ENCODE measurements around the gene FKBP9.

FKBP9 gene

DNA sequence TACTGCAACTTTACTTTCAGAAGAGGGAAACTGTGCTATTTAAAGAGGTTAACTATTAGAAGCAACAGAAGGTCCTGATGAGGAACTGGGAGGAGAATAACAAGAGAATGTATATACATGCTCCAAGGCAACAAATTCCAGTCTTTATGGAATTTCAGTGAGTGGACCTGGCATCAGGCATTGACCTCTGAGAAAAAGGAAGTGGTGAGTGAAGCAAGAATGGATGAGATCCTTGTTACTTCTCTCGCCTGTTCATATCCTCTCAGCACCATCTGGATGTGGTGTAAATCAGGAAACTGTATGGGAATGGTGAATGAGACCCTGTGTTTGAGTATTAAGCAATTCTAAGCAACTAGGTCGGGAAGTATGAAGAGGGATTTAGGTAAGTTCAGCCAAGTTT is 35.3 kb upstream of the FKBP9 start:
- ATAC-seq (ENCODE audit: low read depth): no peak

DNA sequence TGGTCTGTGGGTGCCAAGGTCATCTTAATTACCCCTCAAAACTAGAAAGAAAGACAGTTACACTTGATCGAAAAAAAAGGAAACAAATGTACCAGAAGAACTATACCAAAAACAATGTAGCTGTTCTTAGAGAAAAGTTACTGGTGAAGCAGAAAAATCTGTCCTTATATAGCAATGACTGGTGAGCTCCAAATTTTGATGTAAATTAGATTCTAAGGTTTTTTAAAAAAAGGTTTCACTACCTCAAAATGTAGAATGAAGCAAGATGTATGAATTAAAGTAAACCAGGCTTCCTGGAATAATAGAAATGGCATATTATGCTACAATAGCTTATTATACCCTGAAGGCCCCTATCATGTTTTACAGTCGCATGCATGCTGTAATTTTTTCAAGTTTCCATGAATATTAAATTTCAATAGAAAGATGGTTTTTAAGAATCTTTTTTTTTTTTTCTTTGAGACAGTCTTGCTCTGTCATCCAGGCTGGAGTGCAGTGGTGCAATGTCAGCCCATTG is 28.4 kb upstream of the FKBP9 start:
- H3K4me3 ChIP-seq (ENCODE audit: severe bottlenecking): no peak overlapping the region
- no peaks in the 10 kb centered on the region for H3K4me1 ChIP-seq (ENCODE audit: insufficient read depth, poor library complexity, severe bottlenecking)
- no peaks in the 10 kb centered on the region for H3K9me3 ChIP-seq (ENCODE audit: severe bottlenecking)
- ATAC-seq (ENCODE audit: low read depth) (no peak), DNase-seq (ENCODE audit: low spot score) (no peak)
- no peak overlapping the region for H3K27ac ChIP-seq (ENCODE audit: poor library complexity, severe bottlenecking)
- peaks cover 50% of the 10 kb centered on the region for H3K36me3 ChIP-seq (ENCODE audit: low read depth)
- no peaks in the 10 kb centered on the region for H3K27me3 ChIP-seq (ENCODE audit: insufficient read depth, poor library complexity, severe bottlenecking)
- TF ChIP-seq, protein P1, sequence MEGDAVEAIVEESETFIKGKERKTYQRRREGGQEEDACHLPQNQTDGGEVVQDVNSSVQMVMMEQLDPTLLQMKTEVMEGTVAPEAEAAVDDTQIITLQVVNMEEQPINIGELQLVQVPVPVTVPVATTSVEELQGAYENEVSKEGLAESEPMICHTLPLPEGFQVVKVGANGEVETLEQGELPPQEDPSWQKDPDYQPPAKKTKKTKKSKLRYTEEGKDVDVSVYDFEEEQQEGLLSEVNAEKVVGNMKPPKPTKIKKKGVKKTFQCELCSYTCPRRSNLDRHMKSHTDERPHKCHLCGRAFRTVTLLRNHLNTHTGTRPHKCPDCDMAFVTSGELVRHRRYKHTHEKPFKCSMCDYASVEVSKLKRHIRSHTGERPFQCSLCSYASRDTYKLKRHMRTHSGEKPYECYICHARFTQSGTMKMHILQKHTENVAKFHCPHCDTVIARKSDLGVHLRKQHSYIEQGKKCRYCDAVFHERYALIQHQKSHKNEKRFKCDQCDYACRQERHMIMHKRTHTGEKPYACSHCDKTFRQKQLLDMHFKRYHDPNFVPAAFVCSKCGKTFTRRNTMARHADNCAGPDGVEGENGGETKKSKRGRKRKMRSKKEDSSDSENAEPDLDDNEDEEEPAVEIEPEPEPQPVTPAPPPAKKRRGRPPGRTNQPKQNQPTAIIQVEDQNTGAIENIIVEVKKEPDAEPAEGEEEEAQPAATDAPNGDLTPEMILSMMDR (IDR thresholded peaks at IDR 0.05; ENCODE audit: poor library complexity, severe bottlenecking): no peak

More for the DNA sequence above, 35.3 kb upstream of the FKBP9 start:
- H3K4me3 ChIP-seq (ENCODE audit: severe bottlenecking): no peak overlapping the region
- no peaks in the 10 kb centered on the region for H3K9me3 ChIP-seq (ENCODE audit: severe bottlenecking)
- H3K27ac ChIP-seq (ENCODE audit: poor library complexity, severe bottlenecking): no peak overlapping the region
- no peak for DNase-seq (ENCODE audit: low spot score)
- H3K36me3 ChIP-seq (ENCODE audit: low read depth): peaks cover 65% of the 10 kb centered on the region
- H3K4me1 ChIP-seq (ENCODE audit: insufficient read depth, poor library complexity, severe bottlenecking): no peaks in the 10 kb centered on the region
- TF ChIP-seq, protein P1 (IDR thresholded peaks at IDR 0.05; ENCODE audit: poor library complexity, severe bottlenecking): no peak
- no peaks in the 10 kb centered on the region for H3K27me3 ChIP-seq (ENCODE audit: insufficient read depth, poor library complexity, severe bottlenecking)

DNA sequence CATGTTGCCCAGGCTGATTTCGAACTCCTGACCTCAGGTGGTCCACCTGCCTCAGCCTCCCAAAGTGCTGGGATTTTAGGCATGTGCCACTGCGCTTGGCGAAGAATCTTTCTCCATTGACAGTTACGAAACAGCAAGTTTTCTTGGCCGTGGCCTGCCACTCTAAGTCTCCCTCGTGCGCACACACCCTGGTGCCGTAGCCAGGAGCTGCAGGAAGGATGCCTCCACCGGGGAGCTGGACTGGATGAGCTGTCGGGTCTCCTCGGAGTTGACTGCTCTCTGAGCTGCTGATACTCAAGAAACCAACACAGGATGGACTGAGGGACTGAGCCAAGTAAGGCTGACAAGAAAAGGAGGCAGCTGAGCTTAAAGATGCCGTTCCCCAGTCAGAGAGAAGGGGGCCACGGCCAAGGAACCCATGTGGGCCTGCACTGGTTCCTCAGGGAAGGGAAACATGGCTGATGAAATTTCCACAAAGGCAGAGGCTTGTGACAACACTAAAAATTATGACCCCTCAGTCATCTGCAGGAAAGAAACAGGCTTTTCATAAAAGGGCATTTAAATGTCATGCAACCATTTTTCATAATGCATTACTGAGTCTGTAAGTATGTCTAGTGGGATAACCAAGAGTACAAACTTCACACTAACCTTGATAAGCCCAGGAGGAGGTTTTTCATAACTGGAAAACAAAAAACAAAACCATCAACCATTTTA is 27.7 kb upstream of the FKBP9 start:
- Histone ChIP-seq H3K4me3 (ENCODE audit: severe bottlenecking) (no peak overlapping the region), H3K9me3 (ENCODE audit: severe bottlenecking) (no peaks in the 10 kb centered on the region), H3K27me3 (ENCODE audit: insufficient read depth, poor library complexity, severe bottlenecking) (no peaks in the 10 kb centered on the region), H3K27ac (ENCODE audit: poor library complexity, severe bottlenecking) (no peak overlapping the region), H3K36me3 (ENCODE audit: low read depth) (peaks cover 48% of the 10 kb centered on the region), H3K4me1 (ENCODE audit: insufficient read depth, poor library complexity, severe bottlenecking) (no peaks in the 10 kb centered on the region)
- DNase-seq (ENCODE audit: low spot score) (no peak), ATAC-seq (ENCODE audit: low read depth) (no peak)
- TF ChIP-seq, protein P1 (IDR thresholded peaks at IDR 0.05; ENCODE audit: poor library complexity, severe bottlenecking): no peak

DNA sequence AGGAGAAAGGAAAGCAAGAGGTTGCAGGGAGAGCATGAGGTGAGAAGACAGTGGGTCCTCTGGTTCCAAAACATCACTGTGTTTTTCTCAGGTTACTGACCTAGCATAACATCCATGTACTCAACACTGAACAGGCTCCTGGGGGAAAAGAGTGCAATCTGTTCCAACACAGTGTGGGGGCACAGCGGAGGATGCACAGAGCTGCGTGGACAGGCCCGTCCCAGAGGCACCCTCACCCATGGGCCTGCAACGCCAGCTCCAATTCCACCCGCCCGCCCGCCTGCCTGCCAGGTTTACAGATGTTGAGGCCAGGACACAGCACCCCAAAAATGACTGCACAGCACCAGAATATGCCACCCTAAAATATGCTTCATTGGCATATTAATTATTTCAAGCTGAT is 26.9 kb upstream of the FKBP9 start:
- no peaks in the 10 kb centered on the region for H3K4me1 ChIP-seq (ENCODE audit: insufficient read depth, poor library complexity, severe bottlenecking)
- ATAC-seq (ENCODE audit: low read depth): no peak
- H3K27ac ChIP-seq (ENCODE audit: poor library complexity, severe bottlenecking): no peak overlapping the region
- no peaks in the 10 kb centered on the region for H3K9me3 ChIP-seq (ENCODE audit: severe bottlenecking)
- no peak overlapping the region for H3K4me3 ChIP-seq (ENCODE audit: severe bottlenecking)
- TF ChIP-seq, protein P1 (IDR thresholded peaks at IDR 0.05; ENCODE audit: poor library complexity, severe bottlenecking): no peak
- no peak for DNase-seq (ENCODE audit: low spot score)
- H3K36me3 ChIP-seq (ENCODE audit: low read depth): peaks cover 46% of the 10 kb centered on the region
- H3K27me3 ChIP-seq (ENCODE audit: insufficient read depth, poor library complexity, severe bottlenecking): no peaks in the 10 kb centered on the region

DNA sequence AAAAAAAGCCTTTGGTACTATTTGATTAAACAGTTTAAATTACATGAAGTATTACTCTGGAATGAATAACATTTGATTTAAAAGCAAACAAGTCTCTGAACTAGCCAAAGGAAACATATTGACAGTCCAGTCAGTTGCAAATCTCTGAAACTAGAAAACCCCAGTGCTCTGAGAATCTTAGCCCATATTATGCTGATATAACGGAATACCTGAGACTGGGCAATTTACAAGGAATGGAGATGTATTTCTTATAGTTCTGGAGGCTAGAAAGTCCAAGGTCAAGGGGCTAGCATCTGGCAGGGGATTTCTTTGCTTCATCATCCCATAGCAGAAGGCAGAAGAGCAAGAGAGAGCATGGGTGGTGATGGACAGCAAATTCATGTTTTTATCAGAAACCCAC is 21.7 kb upstream of the FKBP9 start:
- TF ChIP-seq, protein P1 (IDR thresholded peaks at IDR 0.05; ENCODE audit: poor library complexity, severe bottlenecking): no peak
- peaks cover 45% of the 10 kb centered on the region for H3K36me3 ChIP-seq (ENCODE audit: low read depth)
- ATAC-seq (ENCODE audit: low read depth): no peak

More for the DNA sequence above, 21.7 kb upstream of the FKBP9 start:
- no peak for DNase-seq (ENCODE audit: low spot score)
- H3K27ac ChIP-seq (ENCODE audit: poor library complexity, severe bottlenecking): no peak overlapping the region
- no peaks in the 10 kb centered on the region for H3K4me1 ChIP-seq (ENCODE audit: insufficient read depth, poor library complexity, severe bottlenecking)
- no peaks in the 10 kb centered on the region for H3K9me3 ChIP-seq (ENCODE audit: severe bottlenecking)
- H3K27me3 ChIP-seq (ENCODE audit: insufficient read depth, poor library complexity, severe bottlenecking): no peaks in the 10 kb centered on the region
- no peak overlapping the region for H3K4me3 ChIP-seq (ENCODE audit: severe bottlenecking)
